Astrocyte (in vitro differentiated cells and primary cell): Measurements from ENCODE around the gene CISD2. TPM values are rescaled to one million over a fixed set of nuclear protein-coding genes. Genes with fewer than 3 reads are reported as not detected.
"Not testable (repeated sequence)": the region's sequence is repeated elsewhere in the genome, so short reads cannot be mapped to it uniquely, and the experiment has no call there.

Experiments
- DNase-seq: peaks from one replicate; pipeline ENCODE4 v3.0.0-alpha.2; 2010; ENCODE audit warnings: low read depth
- FAIRE-seq: peaks from 2 replicates; lab custom pipeline; 2011; peaks lifted over from hg19 to GRCh38; lab: Jason Lieb, UNC
- H2AFZ ChIP-seq: 2 replicates; pipeline ENCODE4 v1.6.0; 2012; ENCODE audit warnings: low read depth, low read length, inconsistent platforms
- H3K27ac ChIP-seq: 2 replicates; pipeline ENCODE4 v1.5.1; 2011; ENCODE audit warnings: low read depth, low read length, inconsistent platforms
- H3K27me3 ChIP-seq: 2 replicates; pipeline ENCODE4 v1.6.0; 2011; ENCODE audit warnings: low read length, inconsistent platforms; ENCODE audit not compliant: insufficient read depth
- H3K36me3 ChIP-seq: 2 replicates; pipeline ENCODE4 v1.5.1; 2011; ENCODE audit warnings: low read length, inconsistent platforms; ENCODE audit not compliant: insufficient read depth
- H3K4me1 ChIP-seq: 2 replicates; pipeline ENCODE4 v1.5.1; 2011; ENCODE audit warnings: low read length, inconsistent platforms; ENCODE audit not compliant: insufficient read depth
- H3K4me2 ChIP-seq: 2 replicates; pipeline ENCODE4 v1.6.0; 2012; ENCODE audit warnings: low read length, inconsistent platforms
- H3K4me3 ChIP-seq: 2 replicates; pipeline ENCODE4 v1.5.1; 2011; ENCODE audit warnings: low read depth, mild to moderate bottlenecking, low read length, inconsistent platforms; ENCODE audit not compliant: insufficient read depth
- H3K79me2 ChIP-seq: 2 replicates; pipeline ENCODE4 v1.6.0; 2012; ENCODE audit warnings: mild to moderate bottlenecking, low read length, inconsistent platforms; ENCODE audit not compliant: insufficient read depth
- H3K9ac ChIP-seq: 2 replicates; pipeline ENCODE4 v1.6.0; 2012; ENCODE audit warnings: mild to moderate bottlenecking, low read length, inconsistent platforms
- H3K9me3 ChIP-seq: 2 replicates; pipeline ENCODE4 v1.5.1; 2012; ENCODE audit warnings: low read depth, mild to moderate bottlenecking, low read length, inconsistent platforms; ENCODE audit not compliant: insufficient read depth
- H4K20me1 ChIP-seq: 2 replicates; pipeline ENCODE4 v1.6.0; 2012; ENCODE audit warnings: low read length, inconsistent platforms; ENCODE audit not compliant: insufficient read depth
- H3K27ac Mint-ChIP-seq: one replicate; pipeline ENCODE4 v1.8.0; 2021; ENCODE audit warnings: mild to moderate bottlenecking, mixed read lengths; ENCODE audit not compliant: unreplicated experiment
- H3K27me3 Mint-ChIP-seq: one replicate; pipeline ENCODE4 v1.8.0; 2021; ENCODE audit warnings: low read depth, mixed read lengths; ENCODE audit not compliant: unreplicated experiment
- H3K36me3 Mint-ChIP-seq: one replicate; pipeline ENCODE4 v1.8.0; 2021; ENCODE audit warnings: low read depth, mixed read lengths; ENCODE audit not compliant: unreplicated experiment
- H3K4me1 Mint-ChIP-seq: one replicate; pipeline ENCODE4 v1.8.0; 2021; ENCODE audit warnings: low read depth, mixed read lengths; ENCODE audit not compliant: unreplicated experiment
- H3K4me3 Mint-ChIP-seq: one replicate; pipeline ENCODE4 v1.8.0; 2021; ENCODE audit warnings: mild to moderate bottlenecking, moderate library complexity, mixed read lengths; ENCODE audit not compliant: unreplicated experiment
- H3K9me3 Mint-ChIP-seq: one replicate; pipeline ENCODE4 v1.8.0; 2021; ENCODE audit warnings: mild to moderate bottlenecking, mixed read lengths; ENCODE audit not compliant: unreplicated experiment
- CTCF ChIP-seq: IDR thresholded peaks from 2 replicates; pipeline ENCODE4 v1.5.1; 2011; ENCODE audit warnings: low read depth, mild to moderate bottlenecking, inconsistent platforms, low read length, moderate library complexity; ENCODE audit not compliant: insufficient read depth
- EZH2 ChIP-seq: IDR thresholded peaks from 2 replicates; pipeline ENCODE4 v1.6.1; 2012; ENCODE audit warnings: mild to moderate bottlenecking, low read length, inconsistent platforms; ENCODE audit not compliant: insufficient read depth
- total RNA-seq: library from RNA; stranded (reverse); gene quantifications from 2 replicates; pipeline ENCODE4 v1.2.1, GENCODE V29; 2021

The CISD2 gene
- total RNA-seq, 1 donor from 2014 or later: 31.0 TPM

GRCh38 chr4:102869569-102870197, 891 bp downstream of the CISD2 start:
- no peaks in the 10 kb centered on the region for H4K20me1 ChIP-seq
- no peaks in the 10 kb centered on the region for H3K9me3 ChIP-seq
- H3K9me3 Mint-ChIP-seq: no peaks in the 10 kb centered on the region
- peaks cover 6% of the 10 kb centered on the region for H3K4me1 ChIP-seq
- FAIRE-seq (no peak), DNase-seq (no peak)
- H3K4me3 ChIP-seq: peak overlapping the region; percentile 85
- H2AFZ ChIP-seq: peak overlapping the region; percentile 99
- H3K27ac Mint-ChIP-seq: peak overlapping the region; percentile 86
- H3K79me2 ChIP-seq: peaks cover 55% of the 10 kb centered on the region
- TF ChIP-seq CTCF: no peak
- TF ChIP-seq EZH2: no peak
- peak overlapping the region; percentile 94 for H3K9ac ChIP-seq
- peaks cover 8% of the 10 kb centered on the region for H3K4me1 Mint-ChIP-seq
- H3K4me3 Mint-ChIP-seq: peak overlapping the region; percentile 93
- peak overlapping the region; percentile 88 for H3K4me2 ChIP-seq
- H3K27me3 Mint-ChIP-seq: no peaks in the 10 kb centered on the region
- no peaks in the 10 kb centered on the region for H3K27me3 ChIP-seq
- peaks cover 6% of the 10 kb centered on the region for H3K36me3 Mint-ChIP-seq
- H3K27ac ChIP-seq: peak overlapping the region; percentile 90
- H3K36me3 ChIP-seq: no peaks in the 10 kb centered on the region

GRCh38 chr4:102871772-102872171, 3.0 kb downstream of the CISD2 start:
- no peak for TF ChIP-seq CTCF
- no peak for TF ChIP-seq EZH2
- peaks cover under 1% of the 10 kb centered on the region for H3K9me3 Mint-ChIP-seq

DNA sequence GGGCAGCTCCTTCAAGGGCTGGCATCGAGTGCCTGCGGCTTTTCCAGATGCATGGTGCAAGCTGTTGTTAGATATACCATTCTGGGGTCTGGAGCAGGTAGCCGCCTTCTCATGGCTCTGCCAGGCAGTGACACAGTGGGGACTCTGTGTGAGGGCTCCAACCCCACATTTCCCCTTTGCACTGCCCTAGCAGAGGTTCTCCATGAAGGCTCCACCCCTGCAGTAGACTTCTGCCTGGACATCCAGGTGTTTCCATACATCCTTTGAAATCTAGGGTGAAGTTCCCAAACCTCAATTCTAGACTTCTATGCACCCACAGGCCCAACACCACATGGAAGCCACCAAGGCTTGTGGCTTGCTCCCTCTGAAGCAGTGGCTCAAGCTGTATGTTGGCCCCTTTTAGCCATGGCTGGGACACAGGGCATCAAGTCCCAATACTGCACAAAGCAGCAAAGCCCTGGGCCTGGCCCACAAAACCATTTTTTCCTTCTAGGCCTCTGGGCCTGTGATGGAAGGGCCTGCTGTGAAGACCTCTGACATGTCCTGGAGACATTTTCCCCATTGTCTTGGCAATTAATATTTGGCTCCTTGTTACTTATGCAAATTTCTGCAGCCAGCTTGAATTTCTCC, 8.8 kb downstream of the CISD2 start:
- FAIRE-seq, DNase-seq, H3K9ac ChIP-seq, H4K20me1 ChIP-seq, H3K27ac ChIP-seq, H3K4me3 ChIP-seq, H3K27me3 Mint-ChIP-seq, H3K4me1 ChIP-seq, H3K9me3 Mint-ChIP-seq, H3K4me3 Mint-ChIP-seq, H3K4me1 Mint-ChIP-seq, H3K36me3 ChIP-seq, H3K9me3 ChIP-seq, H3K27ac Mint-ChIP-seq, H3K4me2 ChIP-seq, H3K27me3 ChIP-seq, H2AFZ ChIP-seq: not testable (repeated sequence)
- peaks cover 20% of the 10 kb centered on the region for H3K36me3 Mint-ChIP-seq
- peaks cover 24% of the 10 kb centered on the region for H3K79me2 ChIP-seq

More at GRCh38 chr4:102871772-102872171, 3.0 kb downstream of the CISD2 start:
- FAIRE-seq (no peak), DNase-seq (no peak)
- Mint-ChIP-seq H3K4me3 (no peak overlapping the region), H3K27ac (no peak overlapping the region), H3K27me3 (no peaks in the 10 kb centered on the region), H3K4me1 (peaks cover 8% of the 10 kb centered on the region), H3K36me3 (peaks cover 12% of the 10 kb centered on the region)
- H3K4me2 ChIP-seq: no peak overlapping the region
- H3K27me3 ChIP-seq: no peaks in the 10 kb centered on the region
- H3K27ac ChIP-seq: no peak overlapping the region
- H3K4me1 ChIP-seq: peaks cover 6% of the 10 kb centered on the region
- peaks cover 55% of the 10 kb centered on the region for H3K79me2 ChIP-seq
- no peaks in the 10 kb centered on the region for H3K9me3 ChIP-seq
- H3K36me3 ChIP-seq: peaks cover 2% of the 10 kb centered on the region
- no peaks in the 10 kb centered on the region for H4K20me1 ChIP-seq
- no peak overlapping the region for H2AFZ ChIP-seq
- no peak overlapping the region for H3K9ac ChIP-seq
- H3K4me3 ChIP-seq: no peak overlapping the region

DNA sequence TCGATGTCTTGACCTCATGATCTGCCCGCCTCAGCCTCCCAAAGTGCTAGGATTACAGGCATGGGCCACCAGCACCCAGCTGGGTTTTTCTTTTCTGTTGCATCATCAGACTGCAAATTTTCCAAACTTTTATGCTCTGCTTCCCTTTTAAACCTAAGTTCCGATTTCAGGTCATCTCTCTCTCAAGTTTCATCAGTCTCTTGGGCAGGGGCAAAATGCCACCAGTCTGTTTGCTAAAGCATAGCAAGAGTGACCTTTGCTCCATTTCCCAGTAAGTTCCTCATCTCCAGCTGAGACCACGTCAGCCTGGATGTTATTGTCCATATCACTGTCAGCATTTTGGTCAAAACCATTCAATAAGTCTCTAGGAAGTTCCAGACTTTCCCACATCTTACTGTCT, 9.6 kb downstream of the CISD2 start:
- DNase-seq, H3K4me3 Mint-ChIP-seq, H3K9ac ChIP-seq, H3K4me1 Mint-ChIP-seq, H3K27ac ChIP-seq, H3K4me2 ChIP-seq, H3K4me1 ChIP-seq, H3K36me3 ChIP-seq, H3K27me3 ChIP-seq, H4K20me1 ChIP-seq, H3K9me3 Mint-ChIP-seq, H3K4me3 ChIP-seq, H3K27ac Mint-ChIP-seq, H3K9me3 ChIP-seq, H2AFZ ChIP-seq, H3K27me3 Mint-ChIP-seq: not testable (repeated sequence)
- peaks cover 16% of the 10 kb centered on the region for H3K79me2 ChIP-seq
- FAIRE-seq: peak; percentile 23
- H3K36me3 Mint-ChIP-seq: peaks cover 20% of the 10 kb centered on the region
